ENCODE results near the gene PLEKHG2. TPM values are rescaled to one million over a fixed set of nuclear protein-coding genes. Genes with fewer than 3 reads are reported as not detected.

The PLEKHG2 gene
- total RNA-seq, 1 experiment from 2014 or later: 62.3 TPM

DNA sequence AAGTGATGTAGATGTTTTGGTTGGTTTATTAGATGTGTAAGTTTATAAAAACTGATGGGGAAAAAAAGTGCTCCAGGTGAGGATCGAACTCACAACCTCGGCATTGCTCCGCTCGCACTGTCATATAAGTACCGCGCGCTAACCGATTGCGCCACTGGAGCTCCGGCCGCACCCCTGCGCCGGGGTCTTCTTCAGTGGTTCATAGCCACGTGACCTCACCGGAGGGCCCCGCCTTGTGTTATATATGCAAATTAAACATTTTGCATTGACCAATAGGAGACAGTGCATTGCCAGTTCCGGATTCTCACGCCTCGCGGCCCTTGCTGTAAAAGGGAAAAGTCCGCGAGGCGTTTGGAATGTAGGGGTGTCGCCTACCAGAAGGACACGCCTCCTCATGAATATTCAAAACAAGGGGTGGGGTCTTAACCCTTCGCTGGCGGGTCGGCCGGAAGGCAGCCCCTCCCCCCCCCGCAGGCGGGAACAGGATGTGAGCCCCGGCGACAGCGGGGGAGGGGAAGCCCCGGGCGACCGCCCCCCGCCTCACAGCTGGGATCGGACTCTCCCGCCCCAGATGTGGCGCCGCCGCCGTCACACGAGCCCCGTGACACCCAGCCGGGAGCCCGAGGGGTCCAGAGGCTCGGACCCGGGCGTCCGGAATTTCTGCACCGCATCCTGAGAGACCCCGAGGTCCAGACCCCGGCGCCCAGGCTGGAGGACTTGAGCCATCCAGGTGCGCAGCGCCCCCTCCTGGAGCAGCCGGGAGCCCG lies at the start of gene PLEKHG2 (continued):
- TF ChIP-seq, protein P1, sequence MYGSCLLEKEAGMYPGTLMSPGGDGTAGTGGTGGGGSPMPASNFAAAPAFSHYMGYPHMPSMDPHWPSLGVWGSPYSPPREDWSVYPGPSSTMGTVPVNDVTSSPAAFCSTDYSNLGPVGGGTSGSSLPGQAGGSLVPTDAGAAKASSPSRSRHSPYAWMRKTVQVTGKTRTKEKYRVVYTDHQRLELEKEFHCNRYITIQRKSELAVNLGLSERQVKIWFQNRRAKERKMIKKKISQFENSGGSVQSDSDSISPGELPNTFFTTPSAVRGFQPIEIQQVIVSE (CRISPR knock-in tag; IDR thresholded peaks at IDR 0.05; ENCODE audit: borderline replicate concordance): no peak
- TF ChIP-seq EMX1 (CRISPR knock-in tag; IDR thresholded peaks at IDR 0.05) (no peak), ZNF416 (CRISPR knock-in tag; IDR thresholded peaks at IDR 0.05) (no peak), ATF6 (CRISPR knock-in tag; IDR thresholded peaks at IDR 0.05) (no peak), SP1 (CRISPR knock-in tag; conservative IDR thresholded peaks at IDR 0.05) (peak; percentile 78), TP53 (CRISPR knock-in tag; IDR thresholded peaks at IDR 0.05) (no peak), PRDM15 (CRISPR knock-in tag; IDR thresholded peaks at IDR 0.05) (no peak), NR2C2 (CRISPR knock-in tag; IDR thresholded peaks at IDR 0.05) (no peak), HMGXB4 (CRISPR knock-in tag; IDR thresholded peaks at IDR 0.05) (peak; percentile 82; the same call in 1 of the 2 replicates), FOXJ3 (CRISPR knock-in tag; IDR thresholded peaks at IDR 0.05; ENCODE audit: borderline replicate concordance) (no peak), AR (CRISPR knock-in tag; IDR thresholded peaks at IDR 0.05) (peak; percentile 84), ZNF219 (CRISPR knock-in tag; IDR thresholded peaks at IDR 0.05; ENCODE audit: borderline replicate concordance) (no peak), ZNF396 (CRISPR knock-in tag; IDR thresholded peaks at IDR 0.05; ENCODE audit: borderline replicate concordance) (no peak)
- TF ChIP-seq, protein P2, sequence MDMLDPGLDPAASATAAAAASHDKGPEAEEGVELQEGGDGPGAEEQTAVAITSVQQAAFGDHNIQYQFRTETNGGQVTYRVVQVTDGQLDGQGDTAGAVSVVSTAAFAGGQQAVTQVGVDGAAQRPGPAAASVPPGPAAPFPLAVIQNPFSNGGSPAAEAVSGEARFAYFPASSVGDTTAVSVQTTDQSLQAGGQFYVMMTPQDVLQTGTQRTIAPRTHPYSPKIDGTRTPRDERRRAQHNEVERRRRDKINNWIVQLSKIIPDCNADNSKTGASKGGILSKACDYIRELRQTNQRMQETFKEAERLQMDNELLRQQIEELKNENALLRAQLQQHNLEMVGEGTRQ (CRISPR knock-in tag; IDR thresholded peaks at IDR 0.05): peak; percentile 89
- TF ChIP-seq, protein P3, sequence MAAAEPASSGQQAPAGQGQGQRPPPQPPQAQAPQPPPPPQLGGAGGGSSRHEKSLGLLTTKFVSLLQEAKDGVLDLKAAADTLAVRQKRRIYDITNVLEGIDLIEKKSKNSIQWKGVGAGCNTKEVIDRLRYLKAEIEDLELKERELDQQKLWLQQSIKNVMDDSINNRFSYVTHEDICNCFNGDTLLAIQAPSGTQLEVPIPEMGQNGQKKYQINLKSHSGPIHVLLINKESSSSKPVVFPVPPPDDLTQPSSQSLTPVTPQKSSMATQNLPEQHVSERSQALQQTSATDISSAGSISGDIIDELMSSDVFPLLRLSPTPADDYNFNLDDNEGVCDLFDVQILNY (CRISPR knock-in tag; IDR thresholded peaks at IDR 0.05): peak; percentile 82; the same call in 1 of the 2 replicates
- TF ChIP-seq, protein P4, sequence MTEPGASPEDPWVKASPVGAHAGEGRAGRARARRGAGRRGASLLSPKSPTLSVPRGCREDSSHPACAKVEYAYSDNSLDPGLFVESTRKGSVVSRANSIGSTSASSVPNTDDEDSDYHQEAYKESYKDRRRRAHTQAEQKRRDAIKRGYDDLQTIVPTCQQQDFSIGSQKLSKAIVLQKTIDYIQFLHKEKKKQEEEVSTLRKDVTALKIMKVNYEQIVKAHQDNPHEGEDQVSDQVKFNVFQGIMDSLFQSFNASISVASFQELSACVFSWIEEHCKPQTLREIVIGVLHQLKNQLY (CRISPR knock-in tag; IDR thresholded peaks at IDR 0.05): no peak
- TF ChIP-seq, protein P5, sequence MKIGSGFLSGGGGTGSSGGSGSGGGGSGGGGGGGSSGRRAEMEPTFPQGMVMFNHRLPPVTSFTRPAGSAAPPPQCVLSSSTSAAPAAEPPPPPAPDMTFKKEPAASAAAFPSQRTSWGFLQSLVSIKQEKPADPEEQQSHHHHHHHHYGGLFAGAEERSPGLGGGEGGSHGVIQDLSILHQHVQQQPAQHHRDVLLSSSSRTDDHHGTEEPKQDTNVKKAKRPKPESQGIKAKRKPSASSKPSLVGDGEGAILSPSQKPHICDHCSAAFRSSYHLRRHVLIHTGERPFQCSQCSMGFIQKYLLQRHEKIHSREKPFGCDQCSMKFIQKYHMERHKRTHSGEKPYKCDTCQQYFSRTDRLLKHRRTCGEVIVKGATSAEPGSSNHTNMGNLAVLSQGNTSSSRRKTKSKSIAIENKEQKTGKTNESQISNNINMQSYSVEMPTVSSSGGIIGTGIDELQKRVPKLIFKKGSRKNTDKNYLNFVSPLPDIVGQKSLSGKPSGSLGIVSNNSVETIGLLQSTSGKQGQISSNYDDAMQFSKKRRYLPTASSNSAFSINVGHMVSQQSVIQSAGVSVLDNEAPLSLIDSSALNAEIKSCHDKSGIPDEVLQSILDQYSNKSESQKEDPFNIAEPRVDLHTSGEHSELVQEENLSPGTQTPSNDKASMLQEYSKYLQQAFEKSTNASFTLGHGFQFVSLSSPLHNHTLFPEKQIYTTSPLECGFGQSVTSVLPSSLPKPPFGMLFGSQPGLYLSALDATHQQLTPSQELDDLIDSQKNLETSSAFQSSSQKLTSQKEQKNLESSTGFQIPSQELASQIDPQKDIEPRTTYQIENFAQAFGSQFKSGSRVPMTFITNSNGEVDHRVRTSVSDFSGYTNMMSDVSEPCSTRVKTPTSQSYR (CRISPR knock-in tag; IDR thresholded peaks at IDR 0.05): peak; percentile 96
- TF ChIP-seq, protein P6, sequence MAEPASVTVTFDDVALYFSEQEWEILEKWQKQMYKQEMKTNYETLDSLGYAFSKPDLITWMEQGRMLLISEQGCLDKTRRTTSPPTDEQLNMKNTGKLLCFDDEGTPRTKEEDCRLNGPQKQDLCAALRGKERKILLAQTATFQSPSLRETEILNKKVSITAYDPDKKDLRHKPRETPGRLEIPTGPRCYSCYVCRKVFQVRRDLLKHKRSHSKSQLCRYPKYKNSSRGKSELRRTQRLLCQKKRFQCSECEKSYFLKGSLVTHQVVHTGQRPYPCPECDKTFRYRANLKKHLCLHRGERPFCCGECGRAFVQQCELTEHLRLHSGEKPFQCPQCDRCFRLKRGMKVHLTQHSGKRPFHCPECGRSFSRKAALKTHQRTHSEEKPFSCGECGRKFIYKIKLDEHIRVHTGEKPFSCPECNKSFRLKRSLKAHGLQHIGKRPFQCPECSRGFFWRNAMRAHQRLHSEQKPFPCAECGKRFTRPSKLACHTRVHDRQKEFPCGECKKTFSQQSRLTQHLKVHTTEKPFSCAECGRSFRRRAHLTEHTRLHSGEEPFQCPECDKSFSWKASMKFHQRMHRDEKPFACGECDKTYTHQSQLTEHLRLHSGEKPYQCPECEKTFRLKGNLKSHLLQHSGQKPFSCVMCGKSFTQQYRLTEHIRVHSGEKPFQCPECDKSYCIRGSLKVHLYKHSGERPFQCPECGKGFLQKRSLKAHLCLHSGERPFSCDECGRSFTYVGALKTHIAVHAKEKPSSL (CRISPR knock-in tag; conservative IDR thresholded peaks at IDR 0.05): no peak

All from WTC11 (cell line).